Natural killer cell (primary cell): ENCODE results near the gene ANXA11. TPM values are rescaled to one million over a fixed set of nuclear protein-coding genes. Genes with fewer than 3 reads are reported as not detected.
"Not testable (repeated sequence)": the region's sequence is repeated elsewhere in the genome, so short reads cannot be mapped to it uniquely, and the experiment has no call there.

ENCODE experiments used
- ATAC-seq, 3 donors: fragments of 150-1000 bp in 2 of 3; fragments of 200-7000 bp in 1 of 3; cut with Tn5 transposase; 1 replicate in 1 of 3; 2 replicates in 2 of 3; pipeline ENCODE4 v1.10.0; 2021; ENCODE audit warnings: mild to moderate bottlenecking in 2 of 3, moderate library complexity in 2 of 3
- DNase-seq, 2 donors: peaks; one replicate each; pipeline versions ENCODE4 v3.0.0 to v3.0.0-alpha.2; 2013 to 2021; ENCODE audit warnings: mixed read lengths in 1 of 2
- H3K27ac ChIP-seq: one replicate; pipeline ENCODE4 v1.5.1; 2013; ENCODE audit warnings: mild to moderate bottlenecking, low read length
- H3K27me3 ChIP-seq: one replicate; pipeline ENCODE4 v1.6.1; 2013; ENCODE audit warnings: low read length; ENCODE audit not compliant: control insufficient read depth, insufficient read depth
- H3K36me3 ChIP-seq: one replicate; pipeline ENCODE4 v1.6.1; 2013; ENCODE audit warnings: low read length; ENCODE audit not compliant: control insufficient read depth, insufficient read depth
- H3K4me1 ChIP-seq: one replicate; pipeline ENCODE4 v1.6.1; 2013; ENCODE audit warnings: low read length; ENCODE audit not compliant: control insufficient read depth, insufficient read depth
- H3K4me3 ChIP-seq: one replicate; pipeline ENCODE4 v1.5.1; 2013; ENCODE audit warnings: low read length
- H3K9me3 ChIP-seq: one replicate; pipeline ENCODE4 v1.6.1; 2013; ENCODE audit warnings: low read length; ENCODE audit not compliant: control insufficient read depth, insufficient read depth
- H3K27ac Mint-ChIP-seq, 2 donors: one replicate each; pipeline ENCODE4 v1.8.0; 2022; ENCODE audit warnings: mild to moderate bottlenecking in 2 of 2, mixed read lengths in 2 of 2, moderate library complexity in 1 of 2
- H3K27me3 Mint-ChIP-seq, 2 donors: one replicate each; pipeline ENCODE4 v1.8.0; 2022; ENCODE audit warnings: low read depth in 2 of 2, mixed read lengths in 2 of 2
- H3K36me3 Mint-ChIP-seq: one replicate; pipeline ENCODE4 v1.8.0; 2022; ENCODE audit warnings: mixed read lengths
- H3K4me1 Mint-ChIP-seq, 2 donors: one replicate each; pipeline ENCODE4 v1.8.0; 2022; ENCODE audit warnings: mixed read lengths in 2 of 2
- H3K4me3 Mint-ChIP-seq: one replicate; pipeline ENCODE4 v1.8.0; 2022; ENCODE audit warnings: mild to moderate bottlenecking, moderate library complexity, mixed read lengths
- H3K9me3 Mint-ChIP-seq, 2 donors: one replicate each; pipeline ENCODE4 v1.8.0; 2022; ENCODE audit warnings: mixed read lengths in 2 of 2
- CTCF ChIP-seq: fragments of 200-600 bp; IDR thresholded peaks from one replicate; pipeline ENCODE4 v1.8.0; 2022; ENCODE audit warnings: antibody characterized with exemption
- WGBS: methylation state at CpG from one replicate; pipeline ENCODE4 v1.1.7; 2013; ENCODE audit warnings: missing lambda C conversion rate; ENCODE audit not compliant: insufficient coverage; 5-methylcytosine and 5-hydroxymethylcytosine counted together
- intact Hi-C: fragments of 100-400 bp; cut with micrococcal nuclease; formaldehyde crosslinking; loops from one replicate; pipeline ENCODE4 v1.14.2; 2022
- total RNA-seq, 4 donors: library from RNA; stranded (reverse); fragments of 120-200 nt in 1 of 4; gene quantifications; one replicate each; pipeline versions ENCODE4 v1.2.3 to v1.2.4, GENCODE V29; 2013 to 2022

Gene ANXA11
- total RNA-seq, 3 donors from 2014 or later (not counting 1 experiment from before 2014, with no cell fraction given): 213 to 264 (median 245) TPM

DNA sequence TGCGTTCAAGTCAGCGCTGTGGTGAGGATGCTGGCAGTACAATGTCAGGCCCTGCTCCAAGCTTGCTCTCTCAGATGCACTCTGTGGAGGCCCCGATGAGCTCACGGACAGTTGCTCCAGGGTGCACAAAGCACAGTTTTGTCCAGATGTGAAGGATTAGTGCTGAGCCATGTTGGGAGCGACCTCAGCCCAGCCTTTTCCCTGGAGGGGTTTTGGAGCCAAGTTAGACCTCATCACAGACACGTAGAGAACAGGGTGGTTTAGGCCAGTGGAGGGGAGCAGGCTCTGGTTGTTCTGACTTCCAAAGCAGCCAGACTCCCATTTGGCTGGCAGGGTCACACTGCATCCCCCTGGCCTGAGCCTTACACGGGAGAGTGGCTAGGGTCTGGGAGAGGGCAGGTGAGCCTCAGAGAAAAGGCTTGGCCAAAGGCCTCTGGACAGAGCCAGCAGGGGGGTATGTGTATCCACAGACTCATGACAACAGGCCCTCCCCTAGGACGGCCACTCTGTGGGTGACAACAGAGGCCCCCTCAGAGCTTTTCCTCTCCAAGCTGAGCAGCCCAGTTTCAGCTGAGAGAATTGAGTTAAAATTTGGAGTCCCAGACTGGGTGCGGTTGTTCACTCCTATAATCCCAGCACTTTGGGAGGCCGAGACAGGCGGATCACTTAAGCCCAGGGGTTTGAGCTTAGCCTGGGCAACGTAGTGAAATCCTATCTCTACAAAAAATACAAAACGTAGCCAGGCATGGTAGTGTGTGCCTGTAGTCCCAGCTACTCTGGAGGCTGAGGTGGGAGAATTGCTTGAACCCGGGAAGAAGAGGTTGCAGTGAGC, 68.1 kb downstream of the ANXA11 start:
- no peak overlapping the region for H3K4me3 ChIP-seq
- Mint-ChIP-seq H3K36me3 (no peaks in the 10 kb centered on the region), H3K4me1 (no peaks in the 10 kb centered on the region), H3K27ac (no peak overlapping the region), H3K4me3 (no peak overlapping the region), H3K27me3 (peaks cover 32 to 35% of the 10 kb centered on the region in 2 donors), H3K9me3 (no peaks in the 10 kb centered on the region)
- no peak for TF ChIP-seq CTCF
- no peak overlapping the region for H3K27ac ChIP-seq
- no peaks in the 10 kb centered on the region for H3K4me1 ChIP-seq
- DNase-seq (no peak), ATAC-seq (no peak)
- H3K9me3 ChIP-seq: no peaks in the 10 kb centered on the region
- H3K27me3 ChIP-seq: peaks cover 1% of the 10 kb centered on the region
- intact Hi-C loops: no loop called here
- 93% methylated on average over 13 of the region's 14 CpGs for WGBS
- H3K36me3 ChIP-seq: no peaks in the 10 kb centered on the region

- Histone ChIP-seq H3K27me3 (peaks cover 4% of the 10 kb centered on the region), H3K9me3 (no peaks in the 10 kb centered on the region), H3K36me3 (no peaks in the 10 kb centered on the region), H3K27ac (no peak overlapping the region), H3K4me3 (no peak overlapping the region), H3K4me1 (no peaks in the 10 kb centered on the region)
- no peaks in the 10 kb centered on the region for H3K36me3 Mint-ChIP-seq
- DNase-seq (no peak), ATAC-seq (no peak)
- WGBS: 77% methylated on average over 8 of the region's 8 CpGs
- no peaks in the 10 kb centered on the region for H3K9me3 Mint-ChIP-seq
- no peak for TF ChIP-seq CTCF
- intact Hi-C loops: no loop called here
- H3K27me3 Mint-ChIP-seq: peaks cover 33 to 43% of the 10 kb centered on the region in 2 donors
- no peak overlapping the region for H3K4me3 Mint-ChIP-seq
- H3K27ac Mint-ChIP-seq: no peak overlapping the region
- H3K4me1 Mint-ChIP-seq: no peaks in the 10 kb centered on the region
These were observed 69.2 kb downstream of the ANXA11 start for GRCh38 chr10:80136134-80136571.

GRCh38 chr10:80133687-80134086, 71.7 kb downstream of the ANXA11 start:
- H3K4me3 Mint-ChIP-seq, H3K27ac Mint-ChIP-seq, H3K9me3 ChIP-seq, intact Hi-C loops, H3K4me1 ChIP-seq, DNase-seq, H3K36me3 ChIP-seq, H3K36me3 Mint-ChIP-seq, H3K4me3 ChIP-seq, ATAC-seq, H3K27ac ChIP-seq, H3K27me3 ChIP-seq, H3K4me1 Mint-ChIP-seq, H3K9me3 Mint-ChIP-seq: not testable (repeated sequence)
- H3K27me3 Mint-ChIP-seq: peaks cover 23 to 39% of the 10 kb centered on the region in 2 donors
- WGBS: 90% methylated on average over 9 of the region's 9 CpGs

DNA sequence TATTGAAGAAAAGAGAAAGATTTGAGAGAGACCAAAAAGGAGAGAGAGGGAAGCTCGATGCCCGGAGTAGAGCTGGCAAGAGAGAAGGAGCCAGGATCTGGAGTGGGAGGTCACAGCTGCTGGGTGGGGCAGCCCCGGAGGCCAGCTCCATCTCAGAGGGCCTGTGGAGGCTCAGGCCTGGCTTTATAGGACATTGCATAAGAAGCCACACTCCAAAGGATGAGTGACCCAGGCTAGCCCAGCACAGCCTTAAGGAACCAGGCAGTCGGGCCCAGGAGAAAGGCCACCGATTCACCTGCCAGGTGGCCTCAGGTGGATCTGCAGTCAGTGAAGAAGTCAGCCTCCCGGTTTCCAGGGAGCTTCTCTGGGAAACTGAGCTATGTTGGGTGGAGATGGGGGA, 72.1 kb downstream of the ANXA11 start:
- Histone ChIP-seq H3K27ac (no peak overlapping the region), H3K4me1 (no peaks in the 10 kb centered on the region), H3K36me3 (no peaks in the 10 kb centered on the region), H3K9me3 (no peaks in the 10 kb centered on the region), H3K27me3 (peaks cover 4% of the 10 kb centered on the region), H3K4me3 (no peak overlapping the region)
- Mint-ChIP-seq H3K27me3 (peaks cover 21 to 39% of the 10 kb centered on the region in 2 donors), H3K4me3 (no peak overlapping the region), H3K4me1 (no peaks in the 10 kb centered on the region), H3K9me3 (no peaks in the 10 kb centered on the region), H3K36me3 (no peaks in the 10 kb centered on the region), H3K27ac (no peak overlapping the region)
- no peak for TF ChIP-seq CTCF
- no peak for DNase-seq
- intact Hi-C loops: no loop called here
- 67% methylated on average over 6 of the region's 6 CpGs for WGBS
- no peak for ATAC-seq
